ENCODE measurements around the gene DNMT3A. TPM values are rescaled to one million over a fixed set of nuclear protein-coding genes. Genes with fewer than 3 reads are reported as not detected.
"Not testable (repeated sequence)": the region's sequence is repeated elsewhere in the genome, so short reads cannot be mapped to it uniquely, and the experiment has no call there.

DNMT3A gene
- total RNA-seq, 1 donor from 2014 or later, result 29.5 TPM

GRCh38 chr2:25284756-25285155 lies 57.0 kb downstream of the DNMT3A start:
- no peak for DNase-seq (ENCODE audit: low read depth)

GRCh38 chr2:25283921-25284320 lies 57.8 kb downstream of the DNMT3A start:
- DNase-seq (ENCODE audit: low read depth), result no peak

- no peak for DNase-seq (ENCODE audit: low read depth)
Observed at GRCh38 chr2:25281941-25282340, 59.8 kb downstream of the DNMT3A start.

- no peak for DNase-seq (ENCODE audit: low read depth)
Observed at GRCh38 chr2:25281522-25281921, 60.2 kb downstream of the DNMT3A start.

GRCh38 chr2:25280051-25280687 lies 61.6 kb downstream of the DNMT3A start:
- no peak for DNase-seq (ENCODE audit: low read depth)

GRCh38 chr2:25279091-25279651 lies 62.6 kb downstream of the DNMT3A start:
- DNase-seq (ENCODE audit: low read depth), result peak; percentile 25

- DNase-seq (ENCODE audit: low read depth), result no peak
Observed at GRCh38 chr2:25276569-25277465, 64.9 kb downstream of the DNMT3A start.

- no peak for DNase-seq (ENCODE audit: low read depth)
Observed at GRCh38 chr2:25275575-25275965, 66.2 kb downstream of the DNMT3A start.

- DNase-seq (ENCODE audit: low read depth), result no peak
Observed at GRCh38 chr2:25274868-25275574, 66.7 kb downstream of the DNMT3A start.

- DNase-seq (ENCODE audit: low read depth), result no peak
Observed at GRCh38 chr2:25273985-25274535, 67.7 kb downstream of the DNMT3A start.

- DNase-seq (ENCODE audit: low read depth), result not testable (repeated sequence)
Observed at GRCh38 chr2:25272705-25273104, 69.0 kb downstream of the DNMT3A start.

GRCh38 chr2:25270061-25270460 lies 71.7 kb downstream of the DNMT3A start:
- DNase-seq (ENCODE audit: low read depth), result no peak

- DNase-seq (ENCODE audit: low read depth), result no peak
Observed at GRCh38 chr2:25269233-25269632, 72.5 kb downstream of the DNMT3A start.

- DNase-seq (ENCODE audit: low read depth), result peak; percentile 53
Observed at GRCh38 chr2:25268139-25268538, 73.6 kb downstream of the DNMT3A start.

- DNase-seq (ENCODE audit: low read depth), result no peak
Observed at GRCh38 chr2:25266399-25266798, 75.3 kb downstream of the DNMT3A start.

GRCh38 chr2:25265802-25266201 lies 75.9 kb downstream of the DNMT3A start:
- DNase-seq (ENCODE audit: low read depth), result peak; percentile 49

GRCh38 chr2:25265001-25265400 lies 76.7 kb downstream of the DNMT3A start:
- DNase-seq (ENCODE audit: low read depth), result no peak

- DNase-seq (ENCODE audit: low read depth), result no peak
Observed at GRCh38 chr2:25262288-25262687, 79.4 kb downstream of the DNMT3A start.

GRCh38 chr2:25259737-25260124 lies 82.0 kb downstream of the DNMT3A start:
- no peak for DNase-seq (ENCODE audit: low read depth)

GRCh38 chr2:25258847-25259736 lies 82.6 kb downstream of the DNMT3A start:
- DNase-seq (ENCODE audit: low read depth), result no peak

Measured in renal cortical epithelial cell (primary cell).